ENCODE measurements around the gene C3orf70.

GRCh38 chr3:185126201-185126600 lies 26.7 kb downstream of the C3orf70 start:
- TF ChIP-seq, protein P1, sequence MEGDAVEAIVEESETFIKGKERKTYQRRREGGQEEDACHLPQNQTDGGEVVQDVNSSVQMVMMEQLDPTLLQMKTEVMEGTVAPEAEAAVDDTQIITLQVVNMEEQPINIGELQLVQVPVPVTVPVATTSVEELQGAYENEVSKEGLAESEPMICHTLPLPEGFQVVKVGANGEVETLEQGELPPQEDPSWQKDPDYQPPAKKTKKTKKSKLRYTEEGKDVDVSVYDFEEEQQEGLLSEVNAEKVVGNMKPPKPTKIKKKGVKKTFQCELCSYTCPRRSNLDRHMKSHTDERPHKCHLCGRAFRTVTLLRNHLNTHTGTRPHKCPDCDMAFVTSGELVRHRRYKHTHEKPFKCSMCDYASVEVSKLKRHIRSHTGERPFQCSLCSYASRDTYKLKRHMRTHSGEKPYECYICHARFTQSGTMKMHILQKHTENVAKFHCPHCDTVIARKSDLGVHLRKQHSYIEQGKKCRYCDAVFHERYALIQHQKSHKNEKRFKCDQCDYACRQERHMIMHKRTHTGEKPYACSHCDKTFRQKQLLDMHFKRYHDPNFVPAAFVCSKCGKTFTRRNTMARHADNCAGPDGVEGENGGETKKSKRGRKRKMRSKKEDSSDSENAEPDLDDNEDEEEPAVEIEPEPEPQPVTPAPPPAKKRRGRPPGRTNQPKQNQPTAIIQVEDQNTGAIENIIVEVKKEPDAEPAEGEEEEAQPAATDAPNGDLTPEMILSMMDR (IDR thresholded peaks at IDR 0.05), result no peak
- TF ChIP-seq POLR2A (IDR thresholded peaks at IDR 0.05) (no peak), EP300 (IDR thresholded peaks at IDR 0.05) (no peak)
